ENCODE results near the gene SUSD2.
"Not testable (repeated sequence)": the region's sequence is repeated elsewhere in the genome, so short reads cannot be mapped to it uniquely, and the experiment has no call there.

The SUSD2 gene

DNA sequence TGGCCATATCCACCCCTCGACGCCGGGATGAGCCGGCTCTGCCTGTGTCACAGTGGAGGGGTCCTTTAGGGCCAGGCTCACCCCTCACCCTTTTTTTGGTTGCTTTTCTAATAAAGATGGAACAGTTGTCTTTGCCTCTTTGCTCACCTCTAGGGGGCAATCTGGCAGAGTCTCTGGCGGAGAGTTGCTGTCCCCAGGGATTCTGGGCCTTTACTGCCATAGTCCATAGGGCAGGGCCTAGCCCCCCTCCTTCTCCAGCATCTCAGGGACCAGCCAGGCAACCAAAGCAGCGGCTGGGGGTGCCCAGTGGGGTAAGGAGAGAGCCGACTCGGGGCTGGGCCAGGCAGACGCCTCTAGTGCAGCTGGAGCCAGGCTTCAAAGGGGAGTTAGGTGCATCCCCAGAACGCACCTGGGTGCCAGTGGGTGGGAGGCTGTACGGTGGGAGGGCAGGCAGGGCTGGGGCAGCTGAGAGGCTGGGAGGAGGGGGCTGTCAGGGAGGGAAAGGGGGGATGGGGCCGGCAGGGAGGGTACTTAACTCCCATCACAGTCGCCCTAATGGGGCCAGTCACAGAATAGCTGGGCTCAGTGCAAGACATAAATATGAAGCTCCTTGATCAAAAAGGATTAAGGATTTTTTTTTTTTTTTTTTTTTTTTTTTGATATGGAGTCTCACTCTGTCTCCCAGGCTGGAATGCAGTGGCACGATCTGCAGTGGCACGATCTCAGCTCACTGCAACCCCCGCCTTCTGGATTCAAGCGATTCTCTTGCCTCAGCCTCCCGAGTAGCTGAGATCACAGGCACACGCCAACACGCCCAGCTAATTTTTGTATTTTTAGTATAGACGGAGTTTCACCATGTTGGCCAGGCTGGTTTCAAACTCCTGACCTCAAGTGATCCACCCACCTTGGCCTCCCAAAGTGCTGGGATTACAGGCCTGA is 2.5 kb upstream of the SUSD2 start:
- POLR2A ChIA-PET = no interaction called here
- CTCF ChIA-PET = interaction anchor here (0.8 to 1.1 kb wide), 3 partner anchors 11 to 69 kb away, joined by 3 to 7 read pairs (median 4); no protein-coding TSS in a partner anchor
- no peak for TF ChIP-seq CTBP1 (IDR thresholded peaks at IDR 0.05; ENCODE audit: borderline replicate concordance)
- peak; percentile 60 for DNase-seq (ENCODE audit: extremely low spot score)

- CTCF ChIA-PET = interaction anchor here (0.8 to 1.1 kb wide), 3 partner anchors 10 to 68 kb away, joined by 3 to 7 read pairs (median 4); no protein-coding TSS in a partner anchor
- POLR2A ChIA-PET = interaction anchor here (1.1 kb wide), 1 partner anchor 90 kb away, joined by 3 read pairs; no protein-coding TSS in a partner anchor
- DNase-seq (ENCODE audit: extremely low spot score) = no peak
- TF ChIP-seq CTBP1 (IDR thresholded peaks at IDR 0.05; ENCODE audit: borderline replicate concordance) (no peak), ZNF384 (IDR thresholded peaks at IDR 0.05) (no peak), FOXM1 (IDR thresholded peaks at IDR 0.05; ENCODE audit: borderline replicate concordance) (no peak), HDGF (IDR thresholded peaks at IDR 0.05; ENCODE audit: borderline replicate concordance) (no peak), L3MBTL2 (conservative IDR thresholded peaks at IDR 0.05) (no peak), FOXK2 (IDR thresholded peaks at IDR 0.05) (no peak)
Observed at GRCh38 chr22:24179478-24180210, 1.6 kb upstream of the SUSD2 start.

- ChIA-PET CTCF (interaction anchor here (0.5 to 1.4 kb wide), 4 partner anchors 10 to 133 kb away, joined by 3 to 9 read pairs (median 3); no protein-coding TSS in a partner anchor), POLR2A (interaction anchor here (1.1 kb wide), 1 partner anchor 91 kb away, joined by 3 read pairs; no protein-coding TSS in a partner anchor)
- no peak for TF ChIP-seq PKNOX1 (IDR thresholded peaks at IDR 0.05)
- DNase-seq (ENCODE audit: extremely low spot score) = no peak
Observed at GRCh38 chr22:24180316-24181087, 785 bp upstream of the SUSD2 start.

DNA sequence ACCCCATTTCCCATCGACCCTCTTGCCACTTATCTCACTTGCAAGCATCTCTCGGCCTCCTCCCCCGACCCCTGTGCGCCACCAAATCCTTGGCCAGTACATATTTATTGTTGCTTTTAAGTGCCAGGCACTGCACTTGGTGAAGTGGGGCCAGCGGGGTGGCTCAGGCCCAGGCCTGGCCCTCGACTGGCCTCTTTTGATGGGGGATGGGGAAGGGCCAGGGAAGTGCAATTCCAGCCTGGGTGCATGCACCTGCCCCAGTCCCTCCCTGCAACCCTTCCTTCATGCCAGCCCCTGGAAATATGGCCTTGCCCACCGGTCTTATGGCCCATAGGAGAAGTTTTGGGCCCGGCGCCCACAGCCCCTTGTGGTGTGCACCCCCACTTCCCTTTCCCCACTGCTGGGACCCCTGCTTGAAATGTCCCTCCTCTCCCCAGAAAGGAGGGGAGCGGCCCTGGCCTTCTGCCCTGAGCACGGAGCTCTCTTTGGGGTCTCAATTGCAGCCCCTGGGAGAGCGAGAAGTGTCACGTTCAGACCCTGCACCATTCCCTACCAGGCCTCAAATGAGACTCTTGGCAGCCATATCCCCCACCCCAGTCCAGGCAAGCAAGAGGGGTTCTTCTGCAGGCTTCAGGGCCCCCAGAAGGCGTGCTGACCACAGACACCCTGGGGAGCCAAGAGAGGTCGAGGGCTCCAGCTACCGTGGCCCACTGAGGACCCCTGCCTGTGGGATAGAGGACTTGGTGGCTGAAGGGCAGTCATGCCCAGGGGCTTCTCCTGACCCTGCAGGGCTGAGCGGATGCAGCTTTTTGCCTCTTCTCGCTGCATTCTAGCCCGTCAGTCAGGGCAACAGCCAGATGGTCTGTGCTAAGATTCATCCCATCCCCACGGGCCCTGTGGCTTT is 961 bp downstream of the SUSD2 start:
- TF ChIP-seq FOXA1 (IDR thresholded peaks at IDR 0.05) = no peak
- no peak for DNase-seq (ENCODE audit: extremely low spot score)
- ChIA-PET POLR2A (no interaction called here), CTCF (no interaction called here)

GRCh38 chr22:24182900-24183246 is 1.6 kb downstream of the SUSD2 start:
- POLR2A ChIA-PET; CTCF ChIA-PET; DNase-seq (ENCODE audit: extremely low spot score): not testable (repeated sequence)

DNA sequence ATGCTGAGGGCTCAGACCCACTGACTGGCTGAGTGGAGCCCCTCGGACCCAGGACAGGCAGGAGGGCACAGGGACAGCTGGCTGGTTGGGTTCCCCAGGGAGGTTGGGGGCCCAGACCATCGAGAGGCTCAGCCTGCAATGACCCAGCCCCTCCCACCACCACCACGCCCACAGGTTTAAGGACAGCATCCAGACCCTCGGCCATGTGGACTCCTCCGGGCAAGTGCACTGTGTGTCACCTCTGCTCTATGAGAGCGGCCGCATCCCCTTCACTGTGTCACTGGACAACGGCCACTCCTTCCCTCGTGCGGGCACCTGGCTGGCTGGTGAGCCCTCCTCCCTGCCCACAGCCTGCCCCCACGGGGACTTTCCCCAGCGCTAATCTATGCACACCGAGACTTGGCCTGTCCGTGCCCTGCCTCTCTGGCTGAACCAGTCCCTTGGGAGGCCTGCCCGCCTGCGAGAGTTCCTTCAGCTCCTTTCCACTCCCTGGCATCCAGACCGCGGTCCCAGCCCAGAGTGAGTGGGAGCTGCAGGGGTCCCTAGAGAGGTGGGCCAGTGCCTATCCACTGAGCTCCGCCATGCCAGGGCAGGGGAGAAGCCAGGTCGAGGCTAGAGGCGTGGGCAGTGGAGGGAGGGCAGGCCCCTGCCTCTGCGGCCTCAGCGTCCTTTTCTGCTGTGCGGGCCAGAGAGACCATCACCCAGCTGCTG is 2.2 kb downstream of the SUSD2 start:
- POLR2A ChIA-PET = no interaction called here
- TF ChIP-seq ZNF384 (IDR thresholded peaks at IDR 0.05) (no peak), FOXK2 (IDR thresholded peaks at IDR 0.05) (no peak), ARNT (IDR thresholded peaks at IDR 0.05) (no peak)
- DNase-seq (ENCODE audit: extremely low spot score) = no peak
- CTCF ChIA-PET = no interaction called here

DNA sequence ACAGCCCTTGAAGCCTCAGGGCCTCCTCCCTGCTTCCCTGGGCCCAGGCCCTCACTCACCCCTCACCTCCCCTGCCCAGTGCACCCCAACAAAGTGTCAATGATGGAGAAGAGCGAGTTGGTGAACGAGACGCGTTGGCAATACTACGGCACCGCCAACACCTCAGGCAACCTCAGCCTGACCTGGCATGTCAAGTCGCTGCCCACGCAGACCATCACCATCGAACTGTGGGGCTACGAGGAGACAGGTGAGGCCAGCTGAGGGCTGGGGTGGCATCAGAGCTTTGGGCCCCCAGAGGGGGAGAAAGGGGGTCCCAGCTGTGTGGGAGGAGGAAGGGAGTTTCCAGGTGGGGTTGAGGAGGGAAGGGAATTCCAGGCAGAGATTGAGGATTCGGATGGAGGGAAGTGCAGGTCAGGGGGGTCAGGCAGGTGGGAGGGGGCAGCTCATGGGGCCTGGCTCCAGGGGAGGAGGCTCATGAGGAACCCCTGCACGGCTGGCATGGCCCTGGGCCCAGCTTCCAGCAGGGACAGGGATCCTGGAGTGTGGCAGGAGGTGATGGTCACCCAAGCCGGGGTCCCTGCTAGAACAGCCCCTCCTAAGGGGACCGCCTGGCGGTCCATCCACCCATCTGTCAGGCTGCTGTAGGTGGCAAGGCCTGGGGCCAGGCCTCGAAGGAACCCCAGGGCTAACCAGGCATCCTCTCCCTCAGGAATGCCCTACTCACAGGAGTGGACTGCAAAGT is 2.9 kb downstream of the SUSD2 start:
- CTCF ChIA-PET = no interaction called here
- POLR2A ChIA-PET = no interaction called here
- TF ChIP-seq SP1 (IDR thresholded peaks at IDR 0.05) (no peak), CTBP1 (IDR thresholded peaks at IDR 0.05; ENCODE audit: borderline replicate concordance) (no peak), FOXM1 (IDR thresholded peaks at IDR 0.05; ENCODE audit: borderline replicate concordance) (no peak), TARDBP (IDR thresholded peaks at IDR 0.05) (no peak), NFRKB (IDR thresholded peaks at IDR 0.05) (no peak), ZNF384 (IDR thresholded peaks at IDR 0.05) (no peak), ARNT (IDR thresholded peaks at IDR 0.05) (no peak), FOXK2 (IDR thresholded peaks at IDR 0.05) (no peak), BHLHE40 (IDR thresholded peaks at IDR 0.05; ENCODE audit: borderline replicate concordance) (no peak), FOXA1 (IDR thresholded peaks at IDR 0.05) (no peak), HDGF (IDR thresholded peaks at IDR 0.05; ENCODE audit: borderline replicate concordance) (no peak), SUZ12 (IDR thresholded peaks at IDR 0.05) (no peak), PKNOX1 (IDR thresholded peaks at IDR 0.05) (no peak), LEF1 (IDR thresholded peaks at IDR 0.05; ENCODE audit: borderline replicate concordance) (no peak), ELF4 (IDR thresholded peaks at IDR 0.05) (no peak)
- DNase-seq (ENCODE audit: extremely low spot score) = no peak
